22Rv1 (cell line): ENCODE data around the gene RALGPS1.

Experiments used
- ZFX ChIP-seq: fragments of 450-650 bp; IDR thresholded peaks from 2 replicates; pipeline ENCODE4 v1.6.1; 2017; ENCODE audit warnings: antibody characterized with exemption, borderline replicate concordance
- TF ChIP-seq, protein P1 (sequence below): fragments of 450-650 bp; IDR thresholded peaks from 2 replicates; pipeline ENCODE4 v1.5.1; 2017; ENCODE audit warnings: mild to moderate bottlenecking

DNA sequence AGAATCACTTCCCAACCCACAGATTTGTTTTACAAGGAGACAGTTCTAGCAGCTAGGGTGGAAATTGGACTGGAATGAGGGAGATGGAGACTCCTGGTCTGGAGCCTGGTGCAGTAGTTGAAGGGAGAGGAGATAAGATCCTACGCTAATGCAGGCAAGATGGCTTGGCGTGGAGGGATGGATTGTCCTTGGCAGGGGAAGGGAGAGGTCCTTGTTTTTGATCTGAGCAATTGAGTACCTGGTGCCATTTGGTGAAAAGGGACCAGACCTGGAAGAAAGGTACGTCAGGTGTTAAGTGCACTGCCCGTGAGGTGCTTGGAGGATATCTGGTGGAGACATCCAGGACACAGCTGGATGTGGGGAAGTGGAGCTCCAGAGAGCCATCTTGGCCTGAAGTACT is 172.2 kb downstream of the RALGPS1 start:
- TF ChIP-seq, protein P1, sequence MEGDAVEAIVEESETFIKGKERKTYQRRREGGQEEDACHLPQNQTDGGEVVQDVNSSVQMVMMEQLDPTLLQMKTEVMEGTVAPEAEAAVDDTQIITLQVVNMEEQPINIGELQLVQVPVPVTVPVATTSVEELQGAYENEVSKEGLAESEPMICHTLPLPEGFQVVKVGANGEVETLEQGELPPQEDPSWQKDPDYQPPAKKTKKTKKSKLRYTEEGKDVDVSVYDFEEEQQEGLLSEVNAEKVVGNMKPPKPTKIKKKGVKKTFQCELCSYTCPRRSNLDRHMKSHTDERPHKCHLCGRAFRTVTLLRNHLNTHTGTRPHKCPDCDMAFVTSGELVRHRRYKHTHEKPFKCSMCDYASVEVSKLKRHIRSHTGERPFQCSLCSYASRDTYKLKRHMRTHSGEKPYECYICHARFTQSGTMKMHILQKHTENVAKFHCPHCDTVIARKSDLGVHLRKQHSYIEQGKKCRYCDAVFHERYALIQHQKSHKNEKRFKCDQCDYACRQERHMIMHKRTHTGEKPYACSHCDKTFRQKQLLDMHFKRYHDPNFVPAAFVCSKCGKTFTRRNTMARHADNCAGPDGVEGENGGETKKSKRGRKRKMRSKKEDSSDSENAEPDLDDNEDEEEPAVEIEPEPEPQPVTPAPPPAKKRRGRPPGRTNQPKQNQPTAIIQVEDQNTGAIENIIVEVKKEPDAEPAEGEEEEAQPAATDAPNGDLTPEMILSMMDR: no peak
- TF ChIP-seq ZFX: no peak
